GM23338 (cell line): Measurements from ENCODE around the gene SOAT1. TPM values are rescaled to one million over a fixed set of nuclear protein-coding genes. Genes with fewer than 3 reads are reported as not detected.

Experiments used
- ATAC-seq: fragments of 200-7000 bp; cut with Tn5 transposase; 3 replicates; pipeline ENCODE4 v1.9.1; 2020
- DNase-seq: peaks from one replicate; pipeline ENCODE4 v3.0.0-alpha.2; 2015; ENCODE audit warnings: low spot score
- H2AFZ ChIP-seq: fragments of 200-600 bp; sonication (generic); 2 replicates; pipeline ENCODE4 v1.8.0; 2016; ENCODE audit warnings: antibody characterized with exemption, mild to moderate bottlenecking, moderate library complexity
- H3F3A ChIP-seq: fragments of 200-600 bp; sonication (generic); replicated peaks from 2 replicates; pipeline ENCODE4 v1.8.0; 2017; ENCODE audit warnings: antibody characterized with exemption, mixed run types, low read depth
- H3K27ac ChIP-seq: fragments of 200-600 bp; sonication (generic); 2 replicates; pipeline ENCODE4 v1.6.1; 2016; ENCODE audit warnings: low read depth
- H3K27me3 ChIP-seq: fragments of 200-600 bp; sonication (generic); 2 replicates; pipeline ENCODE4 v1.8.0; 2016; ENCODE audit warnings: mild to moderate bottlenecking, mixed run types, moderate library complexity; ENCODE audit not compliant: insufficient read depth
- H3K36me3 ChIP-seq: fragments of 200-600 bp; sonication (generic); 2 replicates; pipeline ENCODE4 v1.8.0; 2016; ENCODE audit warnings: mild to moderate bottlenecking; ENCODE audit not compliant: insufficient read depth
- H3K4me1 ChIP-seq: fragments of 200-600 bp; sonication (generic); 2 replicates; pipeline ENCODE4 v1.8.0; 2016; ENCODE audit warnings: mild to moderate bottlenecking, moderate library complexity; ENCODE audit not compliant: insufficient read depth
- H3K4me2 ChIP-seq: fragments of 200-600 bp; sonication (generic); 2 replicates; pipeline ENCODE4 v1.7.1; 2017; ENCODE audit warnings: mixed run types
- H3K4me3 ChIP-seq: fragments of 200-600 bp; sonication (generic); 2 replicates; pipeline ENCODE4 v1.6.1; 2016; ENCODE audit warnings: mixed run types
- H3K79me2 ChIP-seq: fragments of 200-600 bp; sonication (generic); replicated peaks from 2 replicates; pipeline ENCODE4 v1.8.0; 2017; ENCODE audit warnings: mild to moderate bottlenecking; ENCODE audit not compliant: insufficient read depth
- H3K9me2 ChIP-seq: fragments of 200-600 bp; sonication (generic); 2 replicates; pipeline ENCODE4 v1.8.0; 2017; ENCODE audit not compliant: insufficient read depth
- H4K20me1 ChIP-seq: fragments of 200-600 bp; sonication (generic); replicated peaks from 2 replicates; pipeline ENCODE4 v1.8.0; 2017; ENCODE audit warnings: mild to moderate bottlenecking; ENCODE audit not compliant: insufficient read depth
- H3K27ac Mint-ChIP-seq: 2 replicates; pipeline ENCODE4 v1.8.0; 2020; ENCODE audit warnings: inconsistent platforms, mild to moderate bottlenecking, moderate library complexity, mixed read lengths
- H3K27me3 Mint-ChIP-seq: 3 replicates; pipeline ENCODE4 v1.8.0; 2022; ENCODE audit warnings: low read depth, mild to moderate bottlenecking, moderate library complexity, mixed read lengths, inconsistent platforms; ENCODE audit not compliant: insufficient read depth, poor library complexity
- H3K36me3 Mint-ChIP-seq: 3 replicates; pipeline ENCODE4 v1.8.0; 2021; ENCODE audit warnings: low read depth, mild to moderate bottlenecking, inconsistent platforms, moderate library complexity, mixed read lengths
- H3K4me1 Mint-ChIP-seq: 3 replicates; pipeline ENCODE4 v1.8.0; 2020; ENCODE audit warnings: mild to moderate bottlenecking, inconsistent platforms, mixed read lengths
- H3K4me3 Mint-ChIP-seq: 3 replicates; pipeline ENCODE4 v1.8.0; 2021; ENCODE audit warnings: moderate library complexity, mild to moderate bottlenecking, inconsistent platforms, mixed read lengths
- H3K9me3 Mint-ChIP-seq: 3 replicates; pipeline ENCODE4 v1.8.0; 2020; ENCODE audit warnings: moderate library complexity, mild to moderate bottlenecking, inconsistent platforms, mixed read lengths
- EZH2 ChIP-seq: fragments of 200-600 bp; sonication (generic); IDR thresholded peaks from one replicate; pipeline ENCODE4 v1.8.0; 2017; ENCODE audit warnings: antibody characterized with exemption, mild to moderate bottlenecking, low read depth; ENCODE audit not compliant: unreplicated experiment
- NANOG ChIP-seq: IDR thresholded peaks from 2 replicates; pipeline ENCODE4 v1.6.1; 2016; ENCODE audit warnings: antibody characterized with exemption, borderline replicate concordance
- polyA plus RNA-seq: library from polyadenylated mRNA; unstranded; fragments of >200 nt; fragmentation: Nextera tagmentation; extraction: Ambion mirVana; gene quantifications from 2 replicates; pipeline ENCODE4 v1.2.1, GENCODE V29; 2016
- total RNA-seq: library from RNA; depleted of rRNA; stranded (reverse); fragments of >200 nt; shearing (Covaris generic); gene quantifications from 2 replicates; pipeline ENCODE4 v1.2.3, GENCODE V29; 2014
- TF ChIP-seq, protein P1 (sequence below), 2 experiments: fragments of 200-600 bp in 1 of 2; sonication (generic) in 1 of 2; conservative IDR thresholded peaks; 2 replicates each; pipeline versions ENCODE4 v1.5.1 to v1.6.1; 2016 to 2017; ENCODE audit warnings: antibody characterized with exemption in 2 of 2, low read depth in 2 of 2, mild to moderate bottlenecking in 2 of 2, moderate library complexity in 1 of 2

The SOAT1 gene
- total and polyA plus RNA-seq, 2 experiments from 2014 or later: 1.3 to 2.6 TPM

GRCh38 chr1:179365342-179366092, 71.9 kb downstream of the SOAT1 start, which contains the start of gene AXDND1 (continued):
- TF ChIP-seq, protein P1, sequence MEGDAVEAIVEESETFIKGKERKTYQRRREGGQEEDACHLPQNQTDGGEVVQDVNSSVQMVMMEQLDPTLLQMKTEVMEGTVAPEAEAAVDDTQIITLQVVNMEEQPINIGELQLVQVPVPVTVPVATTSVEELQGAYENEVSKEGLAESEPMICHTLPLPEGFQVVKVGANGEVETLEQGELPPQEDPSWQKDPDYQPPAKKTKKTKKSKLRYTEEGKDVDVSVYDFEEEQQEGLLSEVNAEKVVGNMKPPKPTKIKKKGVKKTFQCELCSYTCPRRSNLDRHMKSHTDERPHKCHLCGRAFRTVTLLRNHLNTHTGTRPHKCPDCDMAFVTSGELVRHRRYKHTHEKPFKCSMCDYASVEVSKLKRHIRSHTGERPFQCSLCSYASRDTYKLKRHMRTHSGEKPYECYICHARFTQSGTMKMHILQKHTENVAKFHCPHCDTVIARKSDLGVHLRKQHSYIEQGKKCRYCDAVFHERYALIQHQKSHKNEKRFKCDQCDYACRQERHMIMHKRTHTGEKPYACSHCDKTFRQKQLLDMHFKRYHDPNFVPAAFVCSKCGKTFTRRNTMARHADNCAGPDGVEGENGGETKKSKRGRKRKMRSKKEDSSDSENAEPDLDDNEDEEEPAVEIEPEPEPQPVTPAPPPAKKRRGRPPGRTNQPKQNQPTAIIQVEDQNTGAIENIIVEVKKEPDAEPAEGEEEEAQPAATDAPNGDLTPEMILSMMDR (conservative IDR thresholded peaks at IDR 0.05; ENCODE audit: low read depth in 2 of 2): peak in 1 of 2 experiments; percentile 29; a peak in 2 of 4 replicates

GRCh38 chr1:179366093-179366800, 72.7 kb downstream of the SOAT1 start:
- Histone ChIP-seq H3K27me3 (no peaks in the 10 kb centered on the region), H4K20me1 (no peaks in the 10 kb centered on the region), H3K4me2 (peak overlapping the region; percentile 90), H2AFZ (peak overlapping the region; percentile 99), H3K4me1 (no peaks in the 10 kb centered on the region; the same call in 1 of the 2 replicates), H3K9me2 (no peaks in the 10 kb centered on the region), H3K27ac (peak overlapping the region; percentile 92; the same call in 1 of the 2 replicates), H3K4me3 (peak overlapping the region; percentile 91), H3K79me2 (no peaks in the 10 kb centered on the region), H3F3A (no peaks in the 10 kb centered on the region), H3K36me3 (no peaks in the 10 kb centered on the region)
- TF ChIP-seq NANOG (no peak), EZH2 (no peak)
- ATAC-seq (peak; percentile 79), DNase-seq (peak; percentile 41)
- H3K9me3 Mint-ChIP-seq: no peaks in the 10 kb centered on the region
- H3K27ac Mint-ChIP-seq: peak overlapping the region; percentile 52; the same call in 1 of the 2 replicates
- peaks cover 3% of the 10 kb centered on the region for H3K27me3 Mint-ChIP-seq
- H3K4me3 Mint-ChIP-seq: peak overlapping the region; percentile 87
- H3K36me3 Mint-ChIP-seq: no peaks in the 10 kb centered on the region
- peaks cover 5% of the 10 kb centered on the region; the same call in 1 of the 3 replicates for H3K4me1 Mint-ChIP-seq

DNA sequence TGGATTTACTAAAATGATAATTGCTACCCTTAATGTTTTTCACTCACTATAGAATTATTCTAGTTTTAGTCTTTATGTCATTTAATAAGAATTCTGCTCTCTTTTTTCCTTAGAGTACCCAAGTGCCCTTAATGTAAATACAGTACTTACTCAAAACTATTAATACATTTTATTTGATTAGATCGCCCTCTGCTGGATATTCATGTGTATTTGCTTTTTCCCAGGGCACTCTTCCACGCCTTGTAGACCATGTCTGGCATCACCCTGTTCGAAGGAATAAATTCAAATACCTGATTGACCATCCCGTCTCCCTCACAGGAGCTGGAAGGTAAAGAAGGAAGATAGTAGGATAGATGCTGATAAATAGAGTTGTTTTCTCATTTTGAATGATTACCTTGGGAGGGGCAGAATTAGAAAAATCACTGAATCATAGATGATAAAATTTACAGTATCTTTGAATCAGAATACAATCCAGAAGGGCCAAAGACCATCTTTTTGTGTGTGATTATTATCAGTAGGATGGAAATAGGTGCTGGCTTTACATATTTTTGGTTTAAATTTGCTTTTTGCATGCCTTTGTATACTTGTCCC, 76.2 kb downstream of the SOAT1 start:
- Mint-ChIP-seq H3K27me3 (peaks cover 3% of the 10 kb centered on the region), H3K4me3 (no peak overlapping the region), H3K27ac (no peak overlapping the region), H3K9me3 (no peaks in the 10 kb centered on the region), H3K36me3 (no peaks in the 10 kb centered on the region), H3K4me1 (peaks cover 5% of the 10 kb centered on the region; the same call in 1 of the 3 replicates)
- no peak overlapping the region for H3K27ac ChIP-seq
- no peak overlapping the region for H2AFZ ChIP-seq
- H4K20me1 ChIP-seq: no peaks in the 10 kb centered on the region
- H3K4me2 ChIP-seq: no peak overlapping the region
- no peaks in the 10 kb centered on the region for H3F3A ChIP-seq
- no peaks in the 10 kb centered on the region; the same call in 1 of the 2 replicates for H3K4me1 ChIP-seq
- H3K36me3 ChIP-seq: no peaks in the 10 kb centered on the region
- H3K9me2 ChIP-seq: no peaks in the 10 kb centered on the region
- no peak overlapping the region for H3K4me3 ChIP-seq
- H3K79me2 ChIP-seq: no peaks in the 10 kb centered on the region
- no peaks in the 10 kb centered on the region for H3K27me3 ChIP-seq
- no peak for TF ChIP-seq NANOG
- TF ChIP-seq, protein P1 (conservative IDR thresholded peaks at IDR 0.05; ENCODE audit: low read depth in 2 of 2): peak; percentile 72 to 77
- DNase-seq (peak; percentile 85), ATAC-seq (peak; percentile 28)
